Fibroblast of lung (primary cell): ENCODE data around the gene BAIAP2. TPM values are rescaled to one million over a fixed set of nuclear protein-coding genes. Genes with fewer than 3 reads are reported as not detected.

Experiments used
- DNase-seq, 2 donors: peaks; one replicate each; pipeline versions ENCODE4 v3.0.0 to v3.0.0-alpha.2; 2010; ENCODE audit warnings: low read depth in 2 of 2
- H2AFZ ChIP-seq: 2 replicates; pipeline ENCODE4 v1.5.1; 2012; ENCODE audit warnings: low read length, control low read depth, inconsistent platforms
- H3K27ac ChIP-seq: 2 replicates; pipeline ENCODE4 v1.5.1; 2011; ENCODE audit warnings: low read length, control low read depth; ENCODE audit not compliant: insufficient read depth
- H3K27me3 ChIP-seq: 2 replicates; pipeline ENCODE4 v1.5.1; 2011; ENCODE audit warnings: mild to moderate bottlenecking, low read length; ENCODE audit not compliant: control insufficient read depth, insufficient read depth
- H3K36me3 ChIP-seq: 2 replicates; pipeline ENCODE4 v1.5.1; 2011; ENCODE audit warnings: low read length; ENCODE audit not compliant: control insufficient read depth, insufficient read depth
- H3K4me1 ChIP-seq: 2 replicates; pipeline ENCODE4 v1.5.1; 2011; ENCODE audit warnings: low read length; ENCODE audit not compliant: control insufficient read depth, insufficient read depth; ENCODE audit errors: extremely low read depth
- H3K4me2 ChIP-seq: 2 replicates; pipeline ENCODE4 v1.5.1; 2011; ENCODE audit warnings: low read length, control low read depth; ENCODE audit not compliant: insufficient read depth; ENCODE audit errors: extremely low read depth
- H3K4me3 ChIP-seq, 4 experiments: fragments of 200-600 bp in 1 of 4; sonication (generic) in 1 of 4; replicated peaks in 1 of 4; 2 replicates each; pipeline ENCODE4 v1.5.1; 2011 to 2016; ENCODE audit warnings: low read length in 4 of 4, low read depth in 3 of 4, mild to moderate bottlenecking in 3 of 4, control low read depth in 2 of 4, inconsistent platforms in 1 of 4, mixed read lengths in 1 of 4; ENCODE audit not compliant: insufficient read depth in 1 of 4; ENCODE audit errors: control extremely low read depth in 1 of 4
- H3K79me2 ChIP-seq: 2 replicates; pipeline ENCODE4 v1.5.1; 2012; ENCODE audit warnings: mild to moderate bottlenecking, low read length, inconsistent platforms; ENCODE audit not compliant: control insufficient read depth, insufficient read depth
- H3K9ac ChIP-seq: 2 replicates; pipeline ENCODE4 v1.5.1; 2011; ENCODE audit warnings: mild to moderate bottlenecking, low read length, control low read depth; ENCODE audit not compliant: insufficient read depth
- H3K9me3 ChIP-seq: 2 replicates; pipeline ENCODE4 v1.5.1; 2012; ENCODE audit warnings: low read depth, low read length; ENCODE audit not compliant: control insufficient read depth, insufficient read depth
- H4K20me1 ChIP-seq: 2 replicates; pipeline ENCODE4 v1.5.1; 2011; ENCODE audit warnings: low read length; ENCODE audit not compliant: control insufficient read depth, insufficient read depth; ENCODE audit errors: extremely low read depth
- EZH2 ChIP-seq: IDR thresholded peaks from 2 replicates; pipeline ENCODE4 v1.5.1; 2012; ENCODE audit warnings: low read length, control low read depth, mild to moderate bottlenecking; ENCODE audit errors: missing control alignments
- polyA plus RNA-seq, 2 donors: library from polyadenylated mRNA; depleted of rRNA in 1 of 2; stranded (reverse) in 1 of 2; unstranded in 1 of 2; fragments of >200 nt; gene quantifications; 2 replicates each; pipeline ENCODE4 v1.2.1, GENCODE V29; 2011 to 2012; ENCODE audit warnings: missing spikeins in 1 of 2
- total RNA-seq: library from RNA; depleted of rRNA; stranded (reverse); fragments of >200 nt; gene quantifications from 2 replicates; pipeline ENCODE4 v1.2.1, GENCODE V29; 2014
- TF ChIP-seq, protein P1 (sequence below), 2 donors: IDR thresholded peaks in 1 of 2; conservative IDR thresholded peaks in 1 of 2; 1 replicate in 1 of 2; 2 replicates in 1 of 2; pipeline ENCODE4 v1.5.1; 2011 to 2012; ENCODE audit warnings: low read length in 2 of 2, control low read depth in 1 of 2, inconsistent platforms in 1 of 2, low read depth in 1 of 2, mild to moderate bottlenecking in 1 of 2

The BAIAP2 gene
- total and polyA plus RNA-seq, 2 donors (not counting 1 experiment from before 2014, with no cell fraction given): 6.0 to 13.4 TPM

DNA sequence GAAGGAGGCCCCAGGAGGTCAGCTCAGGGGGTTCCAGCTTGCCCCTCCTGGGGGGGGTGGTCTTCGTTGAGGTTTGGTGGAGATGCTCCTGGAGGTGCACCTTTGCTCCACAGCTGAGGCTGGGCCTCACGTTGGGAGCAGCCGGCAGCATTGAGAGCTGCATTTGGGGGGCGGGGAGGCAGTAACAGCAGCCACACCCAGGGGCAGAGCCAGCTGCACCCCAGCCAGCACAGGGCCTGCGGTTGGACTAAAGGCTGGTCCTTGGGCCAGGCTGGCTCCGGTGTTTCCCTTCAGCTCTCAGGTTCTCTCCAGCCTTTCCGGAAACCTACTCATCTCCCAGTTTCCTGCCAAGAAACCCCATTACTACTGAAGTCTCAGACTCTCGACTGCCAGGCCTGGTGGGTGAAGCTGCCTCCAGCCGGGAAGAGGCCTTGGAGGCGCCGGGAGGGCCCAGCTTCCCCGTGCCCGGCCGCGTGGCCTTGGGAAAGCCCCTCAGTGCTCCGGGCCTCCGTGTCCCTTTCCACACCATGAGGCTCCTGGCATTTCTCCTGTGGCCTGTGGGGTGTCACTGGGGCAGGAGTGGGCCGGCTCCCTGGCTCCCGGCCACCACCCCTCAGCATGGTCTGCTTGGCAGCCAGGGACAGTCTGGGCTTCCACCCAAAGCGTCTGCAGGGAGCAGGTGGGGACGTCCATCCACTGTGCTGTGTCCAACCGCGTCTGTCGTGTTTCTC lies 14.0 kb upstream of the BAIAP2 start:
- Histone ChIP-seq H3K9ac (no peak overlapping the region), H4K20me1 (no peaks in the 10 kb centered on the region), H3K27me3 (peaks cover 11% of the 10 kb centered on the region), H3K79me2 (no peaks in the 10 kb centered on the region), H3K27ac (no peak overlapping the region), H3K36me3 (no peaks in the 10 kb centered on the region), H3K4me2 (peak overlapping the region; percentile 29), H3K4me1 (peaks cover 7% of the 10 kb centered on the region), H2AFZ (no peak overlapping the region), H3K4me3 (no peak overlapping the region), H3K9me3 (no peaks in the 10 kb centered on the region)
- TF ChIP-seq EZH2: no peak
- DNase-seq: peak; percentile 34 to 83

DNA sequence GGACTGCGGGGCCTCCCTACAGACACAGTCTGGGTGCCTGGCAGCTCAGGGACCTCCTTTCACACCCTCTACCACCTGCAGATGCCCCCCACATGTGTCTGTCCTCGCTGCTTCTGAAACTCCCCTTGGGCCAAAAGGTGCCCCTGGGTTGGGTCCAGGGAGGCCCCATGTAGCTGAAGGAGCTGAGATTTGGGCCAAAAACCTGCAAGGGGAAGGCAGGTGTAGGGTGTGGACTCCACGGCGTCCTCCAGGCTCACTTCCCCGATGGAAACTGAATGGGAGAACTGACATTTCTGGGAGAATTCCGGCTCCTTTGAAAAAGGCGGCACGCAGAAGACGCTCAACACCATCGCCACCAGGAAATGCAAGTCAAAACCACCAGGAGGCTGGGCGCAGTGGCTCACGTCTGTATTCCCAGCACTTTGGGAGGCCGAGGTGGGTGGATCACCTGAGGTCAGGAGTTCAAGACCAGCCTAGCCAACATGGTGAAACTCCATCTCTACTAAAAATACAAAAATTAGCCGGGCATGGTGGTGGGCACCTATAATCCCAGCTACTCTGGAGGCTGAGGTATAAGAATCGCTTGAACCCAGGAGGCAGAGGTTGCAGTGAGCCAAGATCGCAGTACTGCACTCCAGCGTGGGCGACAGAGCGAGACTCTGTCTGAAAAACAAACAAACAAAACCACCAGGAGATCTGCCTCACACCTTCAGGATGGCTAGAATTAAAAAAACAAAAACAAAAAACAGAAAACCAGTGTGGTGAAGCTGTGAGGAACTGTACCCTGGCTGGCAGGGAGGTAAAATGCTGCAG lies 13.2 kb upstream of the BAIAP2 start:
- Histone ChIP-seq H3K4me2 (no peak overlapping the region), H3K4me1 (peaks cover 7% of the 10 kb centered on the region), H3K27me3 (peaks cover 19% of the 10 kb centered on the region), H3K79me2 (no peaks in the 10 kb centered on the region), H4K20me1 (no peaks in the 10 kb centered on the region), H3K9me3 (no peaks in the 10 kb centered on the region), H3K9ac (no peak overlapping the region), H3K36me3 (no peaks in the 10 kb centered on the region), H3K4me3 (no peak overlapping the region), H3K27ac (no peak overlapping the region), H2AFZ (no peak overlapping the region)
- TF ChIP-seq, protein P1, sequence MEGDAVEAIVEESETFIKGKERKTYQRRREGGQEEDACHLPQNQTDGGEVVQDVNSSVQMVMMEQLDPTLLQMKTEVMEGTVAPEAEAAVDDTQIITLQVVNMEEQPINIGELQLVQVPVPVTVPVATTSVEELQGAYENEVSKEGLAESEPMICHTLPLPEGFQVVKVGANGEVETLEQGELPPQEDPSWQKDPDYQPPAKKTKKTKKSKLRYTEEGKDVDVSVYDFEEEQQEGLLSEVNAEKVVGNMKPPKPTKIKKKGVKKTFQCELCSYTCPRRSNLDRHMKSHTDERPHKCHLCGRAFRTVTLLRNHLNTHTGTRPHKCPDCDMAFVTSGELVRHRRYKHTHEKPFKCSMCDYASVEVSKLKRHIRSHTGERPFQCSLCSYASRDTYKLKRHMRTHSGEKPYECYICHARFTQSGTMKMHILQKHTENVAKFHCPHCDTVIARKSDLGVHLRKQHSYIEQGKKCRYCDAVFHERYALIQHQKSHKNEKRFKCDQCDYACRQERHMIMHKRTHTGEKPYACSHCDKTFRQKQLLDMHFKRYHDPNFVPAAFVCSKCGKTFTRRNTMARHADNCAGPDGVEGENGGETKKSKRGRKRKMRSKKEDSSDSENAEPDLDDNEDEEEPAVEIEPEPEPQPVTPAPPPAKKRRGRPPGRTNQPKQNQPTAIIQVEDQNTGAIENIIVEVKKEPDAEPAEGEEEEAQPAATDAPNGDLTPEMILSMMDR (conservative IDR thresholded peaks at IDR 0.05 in 1 of 2, IDR thresholded peaks at IDR 0.05 in 1 of 2; ENCODE audit: low read depth in 1 of 2, low read length in 2 of 2): no peak
- no peak for TF ChIP-seq EZH2
- DNase-seq: no peak

DNA sequence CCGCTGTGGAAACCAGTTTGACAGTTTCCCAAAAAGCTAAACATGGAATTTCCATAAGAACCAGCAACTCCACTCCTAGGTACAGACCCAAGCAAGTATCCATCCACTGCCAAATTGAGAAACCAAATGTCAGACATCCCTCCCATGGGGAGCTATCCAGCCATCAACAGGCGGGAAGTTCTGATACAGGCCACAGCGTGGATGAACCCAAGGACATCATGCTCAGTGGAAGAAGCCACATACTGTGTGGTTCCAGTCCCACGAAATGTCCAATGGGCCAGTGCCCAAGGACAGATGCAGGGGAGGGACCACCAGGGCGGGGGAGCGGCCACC lies 12.6 kb upstream of the BAIAP2 start:
- Histone ChIP-seq H3K4me3 (no peak overlapping the region), H3K27me3 (peaks cover 22% of the 10 kb centered on the region), H3K9ac (no peak overlapping the region), H3K36me3 (no peaks in the 10 kb centered on the region), H3K79me2 (no peaks in the 10 kb centered on the region), H4K20me1 (no peaks in the 10 kb centered on the region), H3K9me3 (no peaks in the 10 kb centered on the region), H2AFZ (no peak overlapping the region), H3K27ac (no peak overlapping the region), H3K4me2 (no peak overlapping the region), H3K4me1 (peaks cover 7% of the 10 kb centered on the region)
- TF ChIP-seq, protein P1 (conservative IDR thresholded peaks at IDR 0.05 in 1 of 2, IDR thresholded peaks at IDR 0.05 in 1 of 2; ENCODE audit: low read depth in 1 of 2, low read length in 2 of 2): no peak
- TF ChIP-seq EZH2: no peak
- DNase-seq: no peak
